ENCODE data around the gene SEMA6D. TPM values are rescaled to one million over a fixed set of nuclear protein-coding genes. Genes with fewer than 3 reads are reported as not detected.

Gene SEMA6D
- total and polyA plus RNA-seq, 7 donors: 2.4 to 12.5 (median 6.4) TPM

GRCh38 chr15:47685141-47685870 lies 32.0 kb upstream of the SEMA6D start:
- Histone ChIP-seq H3K27ac (no peak overlapping the region), H3K27me3 (no peaks in the 10 kb centered on the region), H3K4me3 (no peak overlapping the region), H3K9me3 (no peaks in the 10 kb centered on the region), H3K36me3 (no peaks in the 10 kb centered on the region), H3K4me1 (no peaks in the 10 kb centered on the region)
- intact Hi-C loops (cut with DNase I): no loop called here
- no peak for TF ChIP-seq POLR2A (IDR thresholded peaks at IDR 0.05)
- TF ChIP-seq EP300 (IDR thresholded peaks at IDR 0.05): no peak
- TF ChIP-seq, protein P1, sequence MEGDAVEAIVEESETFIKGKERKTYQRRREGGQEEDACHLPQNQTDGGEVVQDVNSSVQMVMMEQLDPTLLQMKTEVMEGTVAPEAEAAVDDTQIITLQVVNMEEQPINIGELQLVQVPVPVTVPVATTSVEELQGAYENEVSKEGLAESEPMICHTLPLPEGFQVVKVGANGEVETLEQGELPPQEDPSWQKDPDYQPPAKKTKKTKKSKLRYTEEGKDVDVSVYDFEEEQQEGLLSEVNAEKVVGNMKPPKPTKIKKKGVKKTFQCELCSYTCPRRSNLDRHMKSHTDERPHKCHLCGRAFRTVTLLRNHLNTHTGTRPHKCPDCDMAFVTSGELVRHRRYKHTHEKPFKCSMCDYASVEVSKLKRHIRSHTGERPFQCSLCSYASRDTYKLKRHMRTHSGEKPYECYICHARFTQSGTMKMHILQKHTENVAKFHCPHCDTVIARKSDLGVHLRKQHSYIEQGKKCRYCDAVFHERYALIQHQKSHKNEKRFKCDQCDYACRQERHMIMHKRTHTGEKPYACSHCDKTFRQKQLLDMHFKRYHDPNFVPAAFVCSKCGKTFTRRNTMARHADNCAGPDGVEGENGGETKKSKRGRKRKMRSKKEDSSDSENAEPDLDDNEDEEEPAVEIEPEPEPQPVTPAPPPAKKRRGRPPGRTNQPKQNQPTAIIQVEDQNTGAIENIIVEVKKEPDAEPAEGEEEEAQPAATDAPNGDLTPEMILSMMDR (IDR thresholded peaks at IDR 0.05): no peak
- no peak for TF ChIP-seq POLR2AphosphoS5 (IDR thresholded peaks at IDR 0.05)
- DNase-seq: no peak
- WGBS, 2 donors: 83 to 88% methylated on average over 3 of the region's 3 CpGs

DNA sequence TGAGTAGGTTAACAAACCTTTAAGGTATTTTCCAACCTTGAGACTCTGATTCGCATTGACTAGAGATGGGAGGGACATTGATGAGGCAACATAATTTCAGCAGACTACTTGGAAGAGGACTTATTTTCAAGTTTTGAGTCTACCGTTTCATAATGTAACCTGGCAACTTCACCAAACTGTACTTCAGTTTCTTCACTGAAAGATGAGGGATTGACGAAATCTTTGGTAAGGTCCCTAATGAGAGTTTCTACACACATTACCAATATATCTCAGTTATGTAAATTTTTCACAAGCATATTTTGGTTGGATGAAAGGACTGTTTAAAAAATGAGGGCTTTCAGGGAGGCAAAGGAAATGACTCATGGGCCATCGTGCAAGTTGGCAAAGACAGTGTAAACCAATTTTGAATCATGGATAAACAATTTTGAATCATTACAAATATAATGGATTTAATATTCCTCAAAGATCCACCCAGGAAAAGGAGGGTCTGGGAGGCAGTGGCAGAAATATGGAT lies 28.7 kb upstream of the SEMA6D start:
- H3K27ac ChIP-seq: no peak overlapping the region
- H3K27me3 ChIP-seq: no peaks in the 10 kb centered on the region
- no peak overlapping the region for H3K4me3 ChIP-seq
- TF ChIP-seq POLR2A (IDR thresholded peaks at IDR 0.05) (no peak), POLR2AphosphoS5 (IDR thresholded peaks at IDR 0.05) (no peak), EP300 (IDR thresholded peaks at IDR 0.05) (no peak)
- TF ChIP-seq, protein P1 (IDR thresholded peaks at IDR 0.05): no peak
- 67 to 73% methylated on average over 4 of the region's 4 CpGs for WGBS, 2 donors
- intact Hi-C loops (cut with DNase I): no loop called here
- H3K36me3 ChIP-seq: no peaks in the 10 kb centered on the region
- no peaks in the 10 kb centered on the region for H3K9me3 ChIP-seq
- DNase-seq: no peak
- no peaks in the 10 kb centered on the region for H3K4me1 ChIP-seq

GRCh38 chr15:47689660-47690059 lies 27.6 kb upstream of the SEMA6D start:
- H3K4me3 ChIP-seq: no peak overlapping the region
- H3K9me3 ChIP-seq: no peaks in the 10 kb centered on the region
- DNase-seq: no peak
- no peaks in the 10 kb centered on the region for H3K27me3 ChIP-seq
- TF ChIP-seq EP300 (IDR thresholded peaks at IDR 0.05) (no peak), POLR2A (IDR thresholded peaks at IDR 0.05) (no peak), POLR2AphosphoS5 (IDR thresholded peaks at IDR 0.05) (no peak)
- TF ChIP-seq, protein P1 (IDR thresholded peaks at IDR 0.05): no peak
- no peaks in the 10 kb centered on the region for H3K4me1 ChIP-seq
- no peak overlapping the region for H3K27ac ChIP-seq
- WGBS, 2 donors: 90 to 93% methylated on average over 4 of the region's 4 CpGs
- intact Hi-C loops (cut with DNase I): no loop called here
- no peaks in the 10 kb centered on the region for H3K36me3 ChIP-seq

DNA sequence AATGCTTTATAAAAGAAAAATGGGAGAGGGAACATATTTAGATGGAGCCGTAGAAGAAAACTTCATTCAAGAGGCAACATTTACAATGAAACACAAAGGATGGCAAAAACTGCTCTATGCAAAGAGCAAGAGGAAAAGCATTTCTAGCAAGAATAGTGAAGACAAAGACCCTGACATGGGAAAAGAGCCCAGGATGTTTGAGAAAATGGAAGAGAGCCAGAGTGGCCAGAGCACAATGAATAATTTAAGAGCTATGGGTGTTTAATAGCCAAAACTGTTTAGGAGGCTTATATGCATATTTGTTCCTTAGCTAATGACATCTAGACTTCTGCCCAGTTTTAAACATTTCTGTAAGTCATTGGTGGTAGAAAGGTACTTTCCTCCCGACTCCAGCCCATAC lies 25.4 kb upstream of the SEMA6D start:
- intact Hi-C loops (cut with DNase I): no loop called here
- Histone ChIP-seq H3K4me1 (no peaks in the 10 kb centered on the region), H3K4me3 (no peak overlapping the region), H3K27me3 (no peaks in the 10 kb centered on the region), H3K27ac (no peak overlapping the region), H3K9me3 (no peaks in the 10 kb centered on the region), H3K36me3 (no peaks in the 10 kb centered on the region)
- TF ChIP-seq EP300 (IDR thresholded peaks at IDR 0.05) (no peak), POLR2AphosphoS5 (IDR thresholded peaks at IDR 0.05) (no peak), POLR2A (IDR thresholded peaks at IDR 0.05) (no peak)
- TF ChIP-seq, protein P1 (IDR thresholded peaks at IDR 0.05): no peak
- WGBS, 2 donors: 85 to 88% methylated on average over 2 of the region's 2 CpGs
- no peak for DNase-seq

Data from sigmoid colon (tissue), 7 donors.